ENCODE results near the gene GSPT1. TPM values are rescaled to one million over a fixed set of nuclear protein-coding genes. Genes with fewer than 3 reads are reported as not detected.

GSPT1 gene
- total and polyA plus RNA-seq, 7 donors = 43.8 to 73.5 (median 52.0) TPM

- no peaks in the 10 kb centered on the region for H3K4me1 ChIP-seq
- intact Hi-C loops (cut with DNase I) = no loop called here
- TF ChIP-seq POLR2AphosphoS5 (IDR thresholded peaks at IDR 0.05) = no peak
- no peak for TF ChIP-seq EP300 (IDR thresholded peaks at IDR 0.05)
- no peak for TF ChIP-seq CTCF (IDR thresholded peaks at IDR 0.05)
- no peak for TF ChIP-seq POLR2A (IDR thresholded peaks at IDR 0.05)
- no peak overlapping the region for H3K4me3 ChIP-seq
- WGBS, 2 donors = 96 to 98% methylated on average over 5 of the region's 5 CpGs
- DNase-seq = no peak
- H3K27ac ChIP-seq = no peak overlapping the region
- no peaks in the 10 kb centered on the region for H3K27me3 ChIP-seq
- H3K9me3 ChIP-seq = no peaks in the 10 kb centered on the region
- H3K36me3 ChIP-seq = peaks cover 16 to 98% (median 37%) of the 10 kb centered on the region in 4 donors
Measured at GRCh38 chr16:11884035-11884434, 31.7 kb downstream of the GSPT1 start.

GRCh38 chr16:11880007-11880406 lies 35.7 kb downstream of the GSPT1 start:
- TF ChIP-seq EP300 (IDR thresholded peaks at IDR 0.05) (no peak), POLR2A (IDR thresholded peaks at IDR 0.05) (no peak), POLR2AphosphoS5 (IDR thresholded peaks at IDR 0.05) (no peak), CTCF (IDR thresholded peaks at IDR 0.05) (no peak)
- Histone ChIP-seq H3K27ac (no peak overlapping the region), H3K4me1 (no peaks in the 10 kb centered on the region), H3K9me3 (no peaks in the 10 kb centered on the region), H3K4me3 (no peak overlapping the region), H3K36me3 (peaks cover 3 to 98% (median 37%) of the 10 kb centered on the region in 4 donors), H3K27me3 (no peaks in the 10 kb centered on the region)
- no peak for DNase-seq
- WGBS, 2 donors = 89 to 92% methylated on average over 5 of the region's 5 CpGs
- intact Hi-C loops (cut with DNase I) = no loop called here

- Histone ChIP-seq H3K9me3 (no peaks in the 10 kb centered on the region), H3K27ac (no peak overlapping the region), H3K36me3 (peaks cover 3 to 99% (median 35%) of the 10 kb centered on the region in 4 donors), H3K4me3 (no peak overlapping the region), H3K4me1 (no peaks in the 10 kb centered on the region), H3K27me3 (no peaks in the 10 kb centered on the region)
- TF ChIP-seq CTCF (IDR thresholded peaks at IDR 0.05) = no peak
- WGBS, 2 donors = 87 to 92% methylated on average over 5 of the region's 5 CpGs
- intact Hi-C loops (cut with DNase I) = no loop called here
- DNase-seq = no peak
Measured at GRCh38 chr16:11877374-11877773, 38.4 kb downstream of the GSPT1 start.

GRCh38 chr16:11876306-11876705 lies 39.5 kb downstream of the GSPT1 start:
- Histone ChIP-seq H3K9me3 (no peaks in the 10 kb centered on the region), H3K27ac (no peak overlapping the region), H3K4me1 (peaks cover 0 to 4% (median 0%) of the 10 kb centered on the region in 4 donors), H3K36me3 (peaks cover 0 to 99% (median 26%) of the 10 kb centered on the region in 4 donors), H3K4me3 (no peak overlapping the region), H3K27me3 (no peaks in the 10 kb centered on the region)
- DNase-seq = no peak
- intact Hi-C loops (cut with DNase I) = no loop called here
- no peak for TF ChIP-seq POLR2A (IDR thresholded peaks at IDR 0.05)
- no peak for TF ChIP-seq CTCF (IDR thresholded peaks at IDR 0.05)
- no peak for TF ChIP-seq POLR2AphosphoS5 (IDR thresholded peaks at IDR 0.05)
- no peak for TF ChIP-seq EP300 (IDR thresholded peaks at IDR 0.05)
- 95% methylated on average over 12 of the region's 12 CpGs for WGBS, 2 donors

- TF ChIP-seq POLR2A (IDR thresholded peaks at IDR 0.05) (no peak), CTCF (IDR thresholded peaks at IDR 0.05) (no peak), POLR2AphosphoS5 (IDR thresholded peaks at IDR 0.05) (no peak), EP300 (IDR thresholded peaks at IDR 0.05) (no peak)
- no peak for DNase-seq
- 88 to 89% methylated on average over 5 of the region's 5 CpGs for WGBS, 2 donors
- Histone ChIP-seq H3K27ac (no peak overlapping the region), H3K27me3 (no peaks in the 10 kb centered on the region), H3K4me3 (no peak overlapping the region), H3K9me3 (no peaks in the 10 kb centered on the region), H3K4me1 (peaks cover 0 to 10% (median 2%) of the 10 kb centered on the region in 4 donors), H3K36me3 (peaks cover 0 to 95% (median 26%) of the 10 kb centered on the region in 4 donors)
- intact Hi-C loops (cut with DNase I) = no loop called here
Measured at GRCh38 chr16:11875721-11876120, 40.0 kb downstream of the GSPT1 start.

Measured in sigmoid colon (tissue), 7 donors.